GM12875 (cell line): ENCODE results near the gene TBC1D24.

ENCODE experiments used
- H3K4me3 ChIP-seq: one replicate; pipeline ENCODE4 v1.5.1; 2011; ENCODE audit warnings: low read depth, low read length, control low read depth
- TF ChIP-seq, protein P1 (sequence below): IDR thresholded peaks from 2 replicates; pipeline ENCODE4 v1.5.1; 2011; ENCODE audit warnings: low read depth, mild to moderate bottlenecking, control low read depth, inconsistent platforms, low read length, moderate library complexity, borderline replicate concordance; ENCODE audit not compliant: insufficient read depth

Gene TBC1D24

DNA sequence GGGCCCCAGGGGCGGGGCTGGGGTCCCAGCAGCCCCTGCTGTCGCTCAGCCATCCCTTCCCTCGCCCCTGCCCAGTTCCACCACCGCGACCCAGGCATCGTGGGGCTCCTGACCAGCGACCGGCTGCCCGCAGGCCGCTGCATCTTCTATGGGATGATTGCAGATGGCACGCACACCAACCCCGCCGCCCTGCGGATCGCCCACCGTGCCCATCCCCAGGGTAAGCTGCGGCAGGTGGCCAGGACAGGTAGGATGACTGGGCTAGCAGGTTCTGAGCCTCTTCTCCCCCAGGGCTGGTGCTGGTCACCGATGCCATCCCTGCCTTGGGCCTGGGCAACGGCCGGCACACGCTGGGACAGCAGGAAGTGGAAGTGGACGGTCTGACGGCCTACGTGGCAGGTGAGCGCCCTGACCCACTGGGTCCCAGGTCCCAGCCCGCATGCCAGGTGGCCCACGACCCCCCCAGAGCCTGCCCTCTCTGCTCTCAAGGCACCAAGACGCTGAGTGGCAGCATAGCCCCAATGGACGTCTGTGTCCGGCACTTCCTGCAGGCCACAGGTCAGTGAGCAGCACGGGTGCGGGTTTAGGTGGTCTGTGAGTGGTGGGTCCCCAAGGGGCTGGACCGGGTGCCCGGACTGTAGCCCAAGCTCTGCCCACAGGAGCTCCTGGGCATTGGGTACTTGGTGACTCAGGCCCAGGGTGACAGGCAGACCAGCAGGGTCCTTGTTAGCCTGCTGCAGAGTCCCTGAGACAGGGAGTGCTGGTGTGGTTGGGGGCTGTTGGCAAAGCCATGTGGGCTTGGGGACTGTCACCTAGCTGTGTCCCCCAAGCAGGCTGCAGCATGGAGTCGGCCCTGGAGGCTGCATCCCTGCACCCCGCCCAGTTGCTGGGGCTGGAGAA is 53.5 kb downstream of the TBC1D24 start:
- H3K4me3 ChIP-seq, result no peak overlapping the region
- TF ChIP-seq, protein P1, sequence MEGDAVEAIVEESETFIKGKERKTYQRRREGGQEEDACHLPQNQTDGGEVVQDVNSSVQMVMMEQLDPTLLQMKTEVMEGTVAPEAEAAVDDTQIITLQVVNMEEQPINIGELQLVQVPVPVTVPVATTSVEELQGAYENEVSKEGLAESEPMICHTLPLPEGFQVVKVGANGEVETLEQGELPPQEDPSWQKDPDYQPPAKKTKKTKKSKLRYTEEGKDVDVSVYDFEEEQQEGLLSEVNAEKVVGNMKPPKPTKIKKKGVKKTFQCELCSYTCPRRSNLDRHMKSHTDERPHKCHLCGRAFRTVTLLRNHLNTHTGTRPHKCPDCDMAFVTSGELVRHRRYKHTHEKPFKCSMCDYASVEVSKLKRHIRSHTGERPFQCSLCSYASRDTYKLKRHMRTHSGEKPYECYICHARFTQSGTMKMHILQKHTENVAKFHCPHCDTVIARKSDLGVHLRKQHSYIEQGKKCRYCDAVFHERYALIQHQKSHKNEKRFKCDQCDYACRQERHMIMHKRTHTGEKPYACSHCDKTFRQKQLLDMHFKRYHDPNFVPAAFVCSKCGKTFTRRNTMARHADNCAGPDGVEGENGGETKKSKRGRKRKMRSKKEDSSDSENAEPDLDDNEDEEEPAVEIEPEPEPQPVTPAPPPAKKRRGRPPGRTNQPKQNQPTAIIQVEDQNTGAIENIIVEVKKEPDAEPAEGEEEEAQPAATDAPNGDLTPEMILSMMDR, result no peak

DNA sequence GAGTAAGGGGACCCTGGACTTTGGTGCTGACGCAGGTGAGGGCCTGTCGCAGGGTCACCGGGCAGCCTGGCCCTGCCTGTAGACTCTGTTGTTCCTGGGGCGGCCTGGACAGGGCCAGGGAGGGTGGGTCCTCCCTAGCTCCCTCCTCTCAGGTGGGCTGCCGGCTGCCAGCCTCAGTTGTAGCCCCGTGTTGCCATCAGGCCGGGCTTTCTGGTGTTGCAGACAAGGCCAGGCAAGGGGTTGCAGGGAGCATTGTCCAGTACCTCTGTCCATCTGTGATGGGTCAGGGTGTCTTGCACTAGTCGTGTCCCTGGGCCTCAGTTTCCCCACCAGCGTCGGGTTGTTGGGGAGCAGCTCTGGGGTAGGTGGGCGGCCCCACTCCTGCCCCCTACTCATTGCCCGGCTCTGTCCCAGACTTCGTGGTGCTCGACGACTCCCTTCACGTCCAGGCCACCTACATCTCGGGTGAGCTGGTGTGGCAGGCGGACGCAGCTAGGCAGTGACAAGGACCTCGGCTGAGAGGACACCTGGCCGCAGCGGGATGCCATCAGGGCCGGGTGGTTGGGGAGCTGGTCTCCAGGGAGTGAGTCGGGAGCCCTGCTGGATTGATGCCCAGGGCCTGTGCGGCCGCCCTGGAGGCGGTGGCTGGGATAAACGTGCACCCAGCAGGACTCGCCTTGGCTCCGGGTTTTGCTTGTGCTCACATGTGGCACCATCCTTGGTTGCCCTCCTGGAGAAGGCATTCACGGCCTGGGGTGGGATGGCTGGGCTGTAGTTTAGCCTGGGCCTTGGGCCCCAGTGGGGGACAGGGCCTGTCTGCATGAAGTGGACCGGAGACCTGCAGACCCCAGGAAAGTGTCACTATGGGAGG is 54.4 kb downstream of the TBC1D24 start:
- no peak overlapping the region for H3K4me3 ChIP-seq
- TF ChIP-seq, protein P1, result no peak

DNA sequence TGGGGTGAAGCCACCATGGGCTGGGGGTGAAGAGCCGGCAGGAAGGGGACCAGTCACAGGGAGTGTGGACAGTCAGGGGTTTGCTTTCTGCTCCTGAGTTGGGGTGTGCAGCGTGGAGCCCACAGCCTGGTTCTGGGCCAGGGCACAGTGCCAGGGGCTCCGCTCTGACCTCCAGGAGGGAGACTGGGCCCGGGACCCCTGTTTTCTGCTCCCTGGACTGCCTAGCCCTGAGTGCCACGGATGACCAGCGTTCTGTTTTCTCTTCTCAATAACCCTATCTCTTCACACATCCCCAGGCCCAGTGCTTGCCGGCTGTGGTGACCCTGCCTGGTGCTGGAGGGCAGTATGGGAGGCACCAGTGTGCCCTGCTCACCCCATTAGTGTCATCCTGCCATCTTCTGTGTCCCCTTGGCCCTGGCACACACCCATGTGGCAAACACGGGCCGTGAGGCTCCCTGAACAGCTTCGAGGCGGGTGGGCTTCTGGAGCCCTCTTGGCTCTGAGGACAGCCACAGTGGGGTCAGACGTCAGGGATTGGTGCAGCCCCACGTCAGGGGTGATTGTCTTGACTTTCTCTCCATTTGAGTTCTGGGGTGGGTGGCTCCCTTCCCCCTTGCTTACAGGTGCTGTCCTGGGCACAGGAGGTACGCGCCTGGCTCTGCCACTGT is 55.2 kb downstream of the TBC1D24 start:
- TF ChIP-seq, protein P1, result no peak
- H3K4me3 ChIP-seq, result no peak overlapping the region

DNA sequence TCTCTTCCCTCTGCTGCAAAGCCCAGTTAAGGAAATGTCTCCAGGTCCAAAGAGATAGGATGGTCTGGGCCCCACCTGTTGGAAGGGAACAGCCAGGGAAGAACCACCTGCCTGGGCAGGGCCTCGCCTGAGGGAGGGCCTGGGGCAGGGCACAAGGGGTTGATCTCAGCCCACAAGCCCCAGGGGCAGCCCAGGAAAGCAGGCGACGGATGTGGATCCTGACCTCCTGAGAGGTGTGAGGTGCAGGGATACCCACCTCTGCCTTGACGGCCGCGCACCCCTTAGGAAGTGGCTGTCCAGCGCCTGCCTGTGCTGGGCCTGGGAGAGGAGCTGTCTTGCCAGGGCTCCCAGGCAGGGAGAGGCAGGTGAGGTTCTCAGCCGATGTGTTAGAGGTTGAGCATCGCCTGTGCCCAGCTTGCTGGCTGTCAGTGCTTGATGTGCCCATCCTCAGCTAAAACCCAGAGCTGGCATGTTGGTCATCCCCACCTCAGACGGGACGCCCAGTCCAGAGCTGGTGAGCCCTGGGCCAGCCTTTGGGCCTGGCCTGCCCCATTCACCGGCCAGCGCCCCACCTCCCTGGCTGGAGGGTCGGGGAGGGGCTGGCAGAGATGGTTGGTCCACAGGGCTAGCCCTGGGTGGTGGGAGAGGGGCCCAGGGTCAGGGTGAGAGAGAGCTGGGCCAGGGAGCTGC is 55.8 kb downstream of the TBC1D24 start:
- H3K4me3 ChIP-seq, result no peak overlapping the region
- TF ChIP-seq, protein P1, result no peak

DNA sequence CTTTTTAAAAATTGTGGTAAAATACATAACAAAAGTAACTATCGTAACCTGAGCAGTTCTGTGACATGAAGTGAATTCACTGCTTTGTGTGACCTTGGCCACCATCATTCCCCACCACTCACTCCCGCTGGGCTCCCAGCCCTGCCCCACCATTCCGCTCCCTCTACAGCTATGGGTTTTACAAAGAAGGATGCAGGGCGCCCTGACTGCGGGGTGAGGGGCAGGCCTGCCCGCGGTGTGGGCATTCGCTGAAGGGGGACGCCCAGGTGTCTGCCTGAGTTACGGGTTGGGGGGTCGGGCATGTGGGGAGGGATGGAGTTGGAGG is 56.4 kb downstream of the TBC1D24 start, which contains the start of gene CEMP1:
TSS of gene CEMP1 (minus strand) at position 38 of the 325 bp plus-strand sequence. CDS start 335 bp downstream, outside the sequence.
- H3K4me3 ChIP-seq, result peak within 1 kb of the TSS; percentile 63
- TF ChIP-seq, protein P1, result no peak

DNA sequence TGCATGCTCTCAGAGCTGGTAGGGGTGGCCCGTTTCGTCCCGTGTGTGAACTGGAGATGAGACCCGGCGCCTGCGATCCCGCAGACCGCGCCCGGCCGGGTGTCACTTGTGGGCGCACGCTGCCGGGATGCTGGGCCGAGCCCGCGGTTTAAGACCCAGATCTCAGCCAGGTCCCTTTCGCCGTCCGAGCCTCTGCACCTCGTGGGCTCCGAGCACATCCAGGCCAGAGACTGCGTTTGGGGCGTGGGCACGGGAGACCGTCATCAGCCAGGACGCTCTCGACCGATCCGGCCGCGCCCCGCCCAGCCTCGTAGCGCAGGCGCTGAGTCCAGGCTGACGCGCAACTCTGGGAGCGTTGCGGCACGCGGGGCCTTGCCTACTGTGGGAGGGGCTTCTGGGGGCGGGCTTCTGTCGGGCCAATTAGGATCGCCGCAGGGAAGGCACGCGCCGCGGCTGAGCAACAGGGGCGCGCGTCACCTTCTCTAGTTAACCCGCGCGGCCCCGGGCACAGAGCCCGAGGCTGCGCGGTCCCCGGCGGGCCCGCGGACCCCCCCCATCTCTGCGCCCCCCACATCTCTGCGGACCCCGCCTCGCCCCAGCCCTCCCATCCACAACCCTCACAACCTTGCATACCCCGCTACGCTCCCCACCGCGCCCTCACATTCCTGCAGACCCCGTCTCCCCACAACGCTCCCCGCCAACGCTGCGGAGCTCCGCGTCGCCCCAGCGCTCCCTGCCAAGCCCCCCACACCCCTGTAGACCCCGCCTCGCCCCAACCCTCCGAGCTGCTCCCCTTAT is 57.0 kb downstream of the TBC1D24 start:
- TF ChIP-seq, protein P1, result no peak
- H3K4me3 ChIP-seq, result peak overlapping the region; percentile 63
